ENCODE results near the gene ENPP3. TPM values are rescaled to one million over a fixed set of nuclear protein-coding genes. Genes with fewer than 3 reads are reported as not detected.

Gene ENPP3
- total and polyA plus RNA-seq, 10 of the 15 experiments (the other 5 are each of a cell fraction or from before 2014, with no cell fraction given), result 0.01 TPM; not detected in 9

DNA sequence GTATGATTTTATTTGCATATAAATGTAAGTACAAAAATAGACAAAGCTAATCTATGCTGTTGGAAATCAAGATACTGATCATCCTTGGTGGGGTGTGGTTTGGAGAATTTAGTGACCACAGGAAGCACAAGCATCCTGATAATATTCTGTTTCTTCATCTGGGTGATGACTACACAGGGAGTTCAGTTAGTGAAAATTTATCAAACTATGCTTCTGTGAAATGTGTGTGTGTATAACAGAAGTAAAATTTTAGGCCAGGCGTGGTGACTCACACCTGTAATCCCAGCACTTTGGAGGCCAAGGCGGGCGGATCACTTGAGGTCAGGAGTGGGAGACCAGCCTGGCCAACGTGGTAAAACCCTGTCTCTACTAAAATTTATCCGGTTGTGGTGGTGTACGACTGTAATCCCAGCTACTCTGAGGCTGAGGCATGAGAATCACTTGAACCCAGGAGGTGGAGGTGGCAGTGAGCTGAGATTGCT is 20.6 kb downstream of the ENPP3 start (continued):
- no peak for TF ChIP-seq NKRF (conservative IDR thresholded peaks at IDR 0.05)
- no peak for TF ChIP-seq E2F8 (IDR thresholded peaks at IDR 0.05; ENCODE audit: low read depth, partially characterized antibody)
- no peak for TF ChIP-seq PKNOX1 (IDR thresholded peaks at IDR 0.05)
- TF ChIP-seq NBN (IDR thresholded peaks at IDR 0.05), result no peak
- TF ChIP-seq RBBP5 (conservative IDR thresholded peaks at IDR 0.05), result no peak
- no peak for TF ChIP-seq NFYB (IDR thresholded peaks at IDR 0.05; ENCODE audit: insufficient read depth, low read depth, low read length)
- TF ChIP-seq ZSCAN29 (IDR thresholded peaks at IDR 0.05), result no peak

All from GM12878 (cell line).